Mesenteric fat pad (tissue), 1 donor: ENCODE measurements around the gene SCN1B. TPM values are rescaled to one million over a fixed set of nuclear protein-coding genes. Genes with fewer than 3 reads are reported as not detected.
"Not testable (repeated sequence)": the region's sequence is repeated elsewhere in the genome, so short reads cannot be mapped to it uniquely, and the experiment has no call there.

Source experiments
- DNase-seq: peaks from one replicate; pipeline ENCODE4 v3.0.0-alpha.2; 2020; ENCODE audit warnings: low spot score
- total RNA-seq: library from RNA; stranded (reverse); fragmentation: NEBNext Ultra II Directional; extraction: Animal tissue kit (Norgen Biotek cat#: 25700); gene quantifications from one replicate; pipeline ENCODE4 v1.2.1, GENCODE V29; 2021
- donor health status: DM: yes; HTN: yes; CAD: no.

Gene SCN1B
- total RNA-seq, 1 donor from 2014 or later = 17.3 TPM

DNA sequence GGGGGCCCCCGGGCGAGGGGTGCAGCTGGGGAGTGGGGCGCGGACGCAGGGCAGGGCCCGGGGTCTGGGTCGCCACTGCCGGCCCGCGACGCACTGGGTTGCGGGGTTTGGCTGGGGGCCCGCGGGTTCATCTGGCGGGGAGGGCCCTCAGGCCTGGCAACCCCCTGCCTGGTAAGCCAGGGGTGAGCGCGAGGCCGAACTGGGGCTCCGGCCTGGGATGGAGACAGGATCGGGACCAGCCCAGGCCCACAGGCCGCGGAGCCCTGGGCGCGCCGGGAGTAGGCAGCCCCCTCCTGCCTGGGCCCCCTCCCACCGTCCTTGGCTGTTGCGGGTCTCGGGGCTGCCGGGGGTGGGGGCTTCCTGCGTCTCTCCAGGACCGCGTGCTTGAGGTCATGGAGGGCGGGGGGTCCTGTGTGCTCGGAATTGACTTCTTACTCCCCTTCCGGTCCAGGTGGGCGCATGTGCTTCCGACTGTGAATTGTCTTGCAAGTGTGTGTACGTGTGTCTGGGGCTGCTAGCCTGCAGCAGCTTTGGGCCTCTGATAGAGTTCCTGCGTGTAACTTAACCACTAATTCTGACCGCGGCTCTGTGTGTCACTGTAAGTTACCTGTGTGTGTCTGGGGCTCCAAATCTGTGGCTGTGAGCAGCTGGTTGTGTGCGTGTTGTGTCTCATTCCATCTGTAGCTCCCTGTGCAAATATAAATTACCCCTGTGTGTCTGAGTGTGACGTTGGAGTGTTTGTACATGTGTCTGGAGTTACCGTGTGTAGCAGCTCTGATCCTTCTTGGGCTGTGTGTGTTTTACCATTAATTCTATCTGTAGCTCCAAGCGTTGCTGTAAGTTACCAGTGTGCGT lies 29.4 kb upstream of the SCN1B start:
- DNase-seq = peak; percentile 88

DNA sequence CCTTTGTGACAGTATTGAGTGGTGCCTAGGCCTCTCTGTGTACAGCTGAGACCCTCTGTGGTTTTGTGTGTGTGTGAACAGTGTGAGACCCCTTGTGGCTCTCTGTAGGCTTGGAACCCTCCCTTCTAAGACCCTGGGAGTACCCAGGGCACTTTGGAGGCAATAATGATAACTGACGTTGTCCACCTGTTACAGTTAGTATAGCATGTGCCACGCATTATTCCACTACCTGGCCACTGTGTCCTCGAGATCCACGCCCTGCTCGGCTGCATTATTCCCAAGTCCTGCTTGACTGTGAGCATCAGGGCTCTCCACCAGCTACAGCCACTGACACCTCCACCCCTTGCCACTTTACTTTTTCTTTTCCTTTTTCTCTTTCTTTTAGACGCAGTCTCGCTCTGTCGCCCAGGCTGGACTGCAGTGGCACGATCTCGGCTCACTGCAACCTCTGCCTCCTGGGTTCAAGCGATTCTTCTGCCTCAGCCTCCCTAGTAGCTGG lies 28.2 kb upstream of the SCN1B start:
- no peak for DNase-seq

DNA sequence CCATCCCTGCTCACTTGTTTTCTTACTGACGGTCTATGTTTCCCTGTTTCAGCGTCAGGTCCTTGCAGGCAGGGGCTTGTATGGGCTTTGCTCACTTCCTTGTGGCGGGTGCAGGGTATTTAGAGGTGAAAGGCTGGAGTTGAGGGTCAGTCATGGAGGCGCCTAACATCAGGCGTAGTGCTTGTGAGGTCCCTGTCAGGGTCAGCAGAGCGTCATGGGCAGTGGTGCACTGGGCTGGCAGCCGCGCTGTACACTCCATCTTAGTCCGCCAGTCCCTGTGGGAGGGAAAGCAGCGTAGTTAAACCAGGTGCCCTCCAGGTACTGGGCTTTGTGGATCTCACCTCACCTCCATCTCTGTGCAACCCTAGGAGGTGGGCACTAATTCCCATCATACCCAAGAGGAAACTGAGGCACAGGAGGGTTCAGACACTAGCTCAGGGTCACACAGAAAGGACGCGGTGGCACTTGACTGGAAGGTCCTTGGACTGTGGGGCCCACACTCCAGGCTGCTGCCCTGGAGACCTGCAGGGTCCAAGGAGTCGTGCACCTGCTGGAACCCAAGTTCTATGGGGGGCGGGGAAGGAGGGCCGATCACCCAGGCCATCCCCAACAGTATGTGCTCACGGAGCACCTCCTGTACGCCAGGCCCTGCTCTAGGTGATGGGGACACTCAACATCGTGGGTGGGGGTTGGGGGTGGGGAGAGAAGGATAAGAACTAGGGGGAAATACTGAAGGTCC lies 25.6 kb upstream of the SCN1B start:
- DNase-seq = no peak

DNA sequence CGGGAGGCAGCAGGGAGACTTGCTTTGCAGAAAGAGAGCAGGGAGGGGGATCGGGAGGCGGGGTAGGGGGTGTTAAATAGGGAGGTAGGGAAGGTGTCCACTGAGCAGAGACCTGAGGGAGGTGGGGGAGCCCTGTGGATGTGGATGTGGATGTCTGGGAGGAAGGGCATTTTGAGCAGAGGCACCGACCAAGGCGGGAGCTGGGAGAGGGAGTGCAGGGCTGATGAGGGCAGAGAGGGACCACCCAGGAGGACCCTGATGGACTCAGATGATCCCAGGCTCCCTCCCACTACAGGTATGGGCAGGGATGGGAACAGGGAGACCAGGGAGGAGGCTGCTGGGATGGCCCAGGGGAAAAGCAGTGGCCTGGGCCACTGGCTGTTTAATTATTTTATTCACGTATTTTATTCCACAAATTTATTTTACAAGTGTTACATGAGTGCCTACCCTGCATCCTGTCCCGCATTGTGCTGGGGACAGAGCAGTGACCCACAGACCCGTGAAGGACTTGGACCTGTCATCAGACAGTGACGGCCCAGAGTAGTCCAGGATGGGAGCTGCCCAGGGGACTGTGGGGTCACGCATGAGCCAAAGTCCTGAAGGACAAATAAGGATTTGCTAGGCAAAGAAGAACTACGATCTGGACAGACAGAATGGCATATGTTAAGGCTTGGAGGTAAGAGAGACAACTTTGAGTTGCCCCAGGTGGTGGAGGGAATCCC lies 24.9 kb upstream of the SCN1B start:
- no peak for DNase-seq

DNA sequence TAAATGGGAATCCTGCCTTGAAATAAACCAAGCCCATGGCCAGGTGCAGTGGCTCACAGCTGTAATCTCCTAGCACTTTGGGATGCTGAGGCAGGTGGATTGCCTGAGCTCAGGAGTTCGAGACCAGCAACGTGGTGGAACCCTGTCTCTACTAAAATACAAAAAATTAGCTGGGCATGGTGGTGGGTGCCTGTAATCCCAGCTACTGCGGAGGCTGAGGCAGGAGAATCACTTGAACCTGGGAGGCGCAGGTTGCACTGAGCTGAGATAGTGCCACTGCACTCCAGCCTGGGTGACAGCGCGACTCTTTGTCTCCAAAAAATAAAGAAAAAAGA lies 24.3 kb upstream of the SCN1B start:
- DNase-seq = not testable (repeated sequence)

DNA sequence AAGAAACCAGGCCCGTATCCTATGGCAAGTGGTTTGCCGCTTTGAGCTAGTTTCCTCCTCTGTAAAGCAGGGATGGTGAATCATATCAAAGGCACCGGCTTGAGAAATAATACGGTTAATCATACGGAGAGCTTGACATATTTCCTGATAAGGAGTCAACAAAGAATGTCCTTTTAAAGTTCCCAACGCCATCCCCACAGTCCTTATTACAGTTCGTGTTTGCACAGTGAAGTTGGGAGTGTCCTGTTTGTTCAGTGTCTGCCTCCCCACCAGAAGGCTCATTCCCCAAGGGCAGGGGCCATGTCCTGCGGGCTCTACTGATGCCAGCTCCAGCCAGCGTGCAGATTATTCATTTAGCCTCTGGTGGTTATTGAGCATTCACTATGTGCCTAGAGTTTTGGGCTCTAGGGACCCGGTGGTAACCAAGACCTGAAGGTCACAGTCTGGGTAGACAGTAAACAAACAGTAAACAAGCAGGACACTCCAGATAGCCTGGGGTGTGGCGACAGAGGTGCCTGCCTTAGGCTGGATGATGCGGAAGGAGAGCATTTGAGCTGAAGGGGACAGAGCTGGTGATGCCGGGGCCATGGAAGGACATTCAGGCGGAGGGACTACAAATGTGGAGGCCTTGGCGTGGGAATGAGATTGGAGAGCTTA lies 23.8 kb upstream of the SCN1B start:
- no peak for DNase-seq

DNA sequence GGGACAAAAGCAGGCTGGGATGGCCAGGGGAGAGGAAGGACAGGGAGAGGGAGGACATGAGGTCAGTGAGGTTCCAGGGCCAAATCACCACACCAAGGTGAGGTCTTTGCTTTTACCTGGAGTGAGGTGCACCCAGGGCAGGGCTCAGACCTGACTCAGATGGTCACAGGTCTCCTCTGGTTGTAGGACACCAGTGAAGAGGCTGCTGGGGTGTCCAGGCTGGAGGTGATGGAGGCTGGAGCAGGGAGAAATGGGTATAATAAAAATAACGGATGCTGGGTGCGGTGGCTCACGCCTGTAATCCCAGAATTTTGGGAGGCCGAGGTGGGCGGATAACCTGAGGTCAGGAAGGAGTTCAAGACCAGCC lies 23.3 kb upstream of the SCN1B start:
- DNase-seq = no peak

DNA sequence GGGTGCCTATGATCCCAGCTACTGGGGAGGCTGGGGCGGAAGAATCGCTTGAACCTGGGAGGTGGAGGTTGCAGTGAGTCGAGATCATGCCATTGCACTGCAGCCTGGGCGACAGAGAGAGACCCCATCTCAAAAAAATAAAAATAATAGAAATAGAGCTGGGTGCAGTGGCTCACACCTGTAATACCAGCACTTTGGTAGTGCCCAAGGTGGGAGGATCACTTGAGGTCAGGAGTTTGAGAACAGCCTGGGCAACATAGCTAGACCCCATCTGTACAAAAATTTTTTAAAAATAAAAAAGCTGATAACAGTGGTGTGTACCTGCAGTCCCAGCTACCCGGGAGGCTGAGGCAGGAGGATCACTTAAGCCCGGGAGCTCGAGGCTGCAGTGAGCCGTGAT lies 22.8 kb upstream of the SCN1B start:
- not testable (repeated sequence) for DNase-seq

DNA sequence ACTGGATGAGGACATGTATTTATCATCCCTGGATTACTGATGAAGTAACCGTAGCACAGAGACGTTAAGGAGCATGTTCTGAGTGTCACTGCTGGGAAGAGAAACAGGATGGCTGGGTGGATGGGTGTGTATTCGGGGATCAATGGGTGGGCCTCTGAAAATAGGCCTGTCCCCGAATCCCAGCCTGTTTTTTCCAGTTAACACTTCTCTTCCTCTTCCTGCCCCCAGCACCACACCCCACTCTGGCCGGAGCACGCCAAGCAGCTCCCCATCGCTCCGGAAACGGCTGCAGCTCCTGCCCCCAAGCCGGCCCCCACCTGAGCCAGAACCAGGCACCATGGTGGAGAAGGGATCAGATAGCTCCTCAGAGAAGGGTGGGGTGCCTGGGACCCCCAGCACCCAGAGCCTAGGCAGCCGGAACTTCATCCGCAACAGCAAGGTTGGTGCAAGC lies 21.4 kb upstream of the SCN1B start:
- no peak for DNase-seq

DNA sequence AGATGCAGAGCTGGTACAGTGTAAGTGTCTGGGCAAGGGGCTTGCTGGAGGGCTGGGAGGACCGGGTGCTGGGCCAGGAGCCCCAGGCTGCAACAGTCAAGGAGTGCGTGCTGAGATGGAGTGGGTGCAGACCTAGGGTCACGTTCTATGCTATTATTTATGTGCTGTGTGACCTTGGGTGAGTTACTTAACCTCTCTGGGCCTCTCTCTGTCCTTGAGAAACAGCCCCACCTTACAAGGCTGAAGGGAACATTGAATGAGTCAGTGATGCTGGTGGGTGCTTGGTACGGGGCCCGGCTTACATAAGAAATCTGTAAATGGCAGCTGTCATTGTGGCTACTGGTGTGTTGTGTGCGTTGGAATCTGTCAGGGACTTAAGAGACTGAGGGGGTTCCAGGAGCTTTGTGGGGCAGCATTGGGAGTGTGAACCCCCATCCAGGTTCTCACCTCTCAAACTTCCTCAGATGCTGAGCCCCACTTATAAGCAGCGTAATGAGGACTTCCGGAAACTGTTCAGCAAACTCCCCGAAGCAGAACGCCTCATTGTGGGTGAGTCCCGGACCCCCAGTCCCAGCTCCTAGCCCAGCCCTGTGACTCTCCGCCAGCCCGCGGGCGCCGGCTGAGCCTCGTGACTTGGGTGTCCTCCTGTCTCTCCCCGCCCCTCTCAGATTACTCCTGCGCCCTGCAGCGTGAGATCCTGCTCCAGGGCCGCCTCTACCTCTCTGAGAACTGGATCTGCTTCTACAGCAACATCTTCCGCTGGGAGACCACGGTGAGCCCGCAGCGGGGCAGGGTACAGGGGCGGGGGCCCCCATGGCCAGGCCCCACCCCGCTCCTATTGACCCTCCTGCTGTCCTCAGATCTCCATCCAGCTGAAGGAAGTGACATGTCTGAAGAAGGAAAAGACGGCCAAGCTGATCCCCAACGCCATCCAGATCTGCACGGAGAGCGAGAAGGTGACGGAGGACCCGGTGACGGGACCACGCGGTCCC lies 20.6 kb upstream of the SCN1B start:
- no peak for DNase-seq

DNA sequence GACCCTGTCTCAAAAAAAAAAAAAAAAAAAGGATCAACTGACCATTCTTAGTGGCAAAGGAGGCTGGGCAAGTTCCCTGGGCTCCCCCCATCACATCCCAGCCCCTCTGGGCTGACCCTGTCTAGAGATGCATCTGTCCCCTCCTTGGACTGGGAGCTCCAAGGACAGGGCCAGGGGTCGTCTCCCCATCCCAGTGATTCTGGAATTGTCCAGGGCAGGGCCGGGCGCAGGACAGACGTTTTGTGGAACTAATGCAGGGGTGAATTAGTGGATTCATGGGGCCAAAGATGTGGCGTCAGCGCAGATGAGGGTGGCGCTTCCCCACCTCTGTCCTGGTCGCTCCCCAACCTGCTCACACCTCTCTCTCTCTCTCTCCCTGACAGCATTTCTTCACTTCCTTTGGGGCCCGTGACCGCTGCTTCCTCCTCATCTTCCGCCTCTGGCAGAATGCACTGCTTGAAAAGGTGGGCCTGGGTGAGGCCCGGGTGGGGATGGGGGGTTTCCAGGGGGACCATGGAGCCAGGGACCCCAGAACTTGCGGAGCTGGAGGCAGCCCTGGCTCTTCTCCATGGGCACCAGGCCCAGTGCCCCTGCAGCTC lies 19.1 kb upstream of the SCN1B start:
- DNase-seq = no peak

DNA sequence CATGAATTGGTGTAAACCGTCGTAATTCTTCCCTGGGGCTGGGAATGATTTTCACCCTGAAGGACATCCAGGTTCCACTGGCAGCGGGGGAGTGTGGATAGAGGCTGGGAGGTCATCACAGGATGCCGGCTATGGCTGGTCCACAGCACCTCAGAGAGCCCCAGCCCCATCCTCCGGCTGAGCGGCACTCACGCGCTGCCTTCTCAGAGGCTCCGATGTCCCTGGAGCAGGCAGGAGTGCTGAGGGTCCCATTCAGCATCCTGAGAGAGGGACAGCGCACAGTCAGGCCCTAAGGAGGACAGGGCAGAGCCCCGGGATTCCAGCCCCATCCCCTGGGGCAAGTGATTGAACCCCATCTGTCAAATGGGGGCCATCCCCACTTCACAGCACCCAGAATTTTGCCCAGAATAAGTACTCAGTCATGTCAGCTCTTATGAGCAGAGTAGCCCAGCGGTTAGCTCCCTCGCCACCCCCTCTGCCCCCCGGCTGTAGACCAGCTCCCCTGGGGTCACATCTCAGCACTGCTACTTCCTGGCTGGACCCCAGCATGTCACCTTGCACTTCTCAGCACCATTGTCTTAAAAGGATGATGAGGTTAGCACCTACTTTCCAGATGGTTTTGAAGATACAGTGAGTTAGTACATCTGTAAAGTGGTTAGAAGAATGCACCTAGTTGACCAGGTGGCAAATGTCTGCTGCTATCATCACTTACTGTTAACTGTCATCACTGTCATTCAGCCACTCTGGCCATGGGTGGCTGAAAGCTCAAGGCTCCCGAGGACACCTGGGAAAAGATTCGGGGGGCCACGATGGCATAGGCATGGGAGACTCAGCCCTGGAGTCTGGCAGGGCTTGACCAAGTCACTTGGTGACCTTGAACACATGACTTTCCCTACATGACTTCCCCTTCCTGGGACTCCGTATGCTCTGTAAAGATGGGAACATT lies 18.3 kb upstream of the SCN1B start:
- no peak for DNase-seq

DNA sequence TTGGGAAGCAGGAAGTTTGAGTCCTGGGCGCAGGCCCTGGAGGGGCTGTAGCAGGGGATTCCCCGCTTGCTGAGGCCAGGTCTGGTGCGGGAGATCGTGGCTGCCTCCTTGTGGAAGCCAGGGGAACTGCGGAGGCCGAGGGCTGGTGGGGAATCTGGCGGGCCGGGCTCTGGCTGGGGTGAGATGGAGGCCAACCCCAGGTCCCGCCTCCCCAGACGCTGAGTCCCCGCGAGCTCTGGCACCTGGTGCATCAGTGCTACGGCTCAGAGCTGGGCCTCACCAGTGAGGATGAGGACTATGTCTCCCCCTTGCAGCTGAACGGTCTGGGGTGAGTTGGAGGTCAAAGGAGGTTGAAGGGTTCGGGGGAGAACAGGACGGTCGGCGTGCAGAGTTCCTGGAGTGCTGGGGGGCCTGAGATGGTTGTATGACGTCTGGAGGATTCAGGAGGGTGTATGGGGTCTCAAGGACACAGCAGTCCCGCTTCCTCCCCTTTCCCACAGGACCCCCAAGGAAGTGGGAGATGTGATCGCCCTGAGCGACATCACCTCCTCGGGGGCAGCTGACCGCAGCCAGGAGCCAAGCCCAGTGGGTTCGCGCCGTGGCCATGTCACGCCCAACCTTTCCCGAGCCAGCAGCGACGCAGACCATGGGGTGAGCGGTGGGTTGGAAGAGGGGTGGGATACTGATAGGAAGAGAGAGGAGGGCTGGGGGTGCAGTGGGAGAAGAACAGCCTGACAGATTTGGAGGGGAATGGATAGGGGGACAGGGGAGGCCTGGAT lies 17.0 kb upstream of the SCN1B start:
- DNase-seq = peak; percentile 93

DNA sequence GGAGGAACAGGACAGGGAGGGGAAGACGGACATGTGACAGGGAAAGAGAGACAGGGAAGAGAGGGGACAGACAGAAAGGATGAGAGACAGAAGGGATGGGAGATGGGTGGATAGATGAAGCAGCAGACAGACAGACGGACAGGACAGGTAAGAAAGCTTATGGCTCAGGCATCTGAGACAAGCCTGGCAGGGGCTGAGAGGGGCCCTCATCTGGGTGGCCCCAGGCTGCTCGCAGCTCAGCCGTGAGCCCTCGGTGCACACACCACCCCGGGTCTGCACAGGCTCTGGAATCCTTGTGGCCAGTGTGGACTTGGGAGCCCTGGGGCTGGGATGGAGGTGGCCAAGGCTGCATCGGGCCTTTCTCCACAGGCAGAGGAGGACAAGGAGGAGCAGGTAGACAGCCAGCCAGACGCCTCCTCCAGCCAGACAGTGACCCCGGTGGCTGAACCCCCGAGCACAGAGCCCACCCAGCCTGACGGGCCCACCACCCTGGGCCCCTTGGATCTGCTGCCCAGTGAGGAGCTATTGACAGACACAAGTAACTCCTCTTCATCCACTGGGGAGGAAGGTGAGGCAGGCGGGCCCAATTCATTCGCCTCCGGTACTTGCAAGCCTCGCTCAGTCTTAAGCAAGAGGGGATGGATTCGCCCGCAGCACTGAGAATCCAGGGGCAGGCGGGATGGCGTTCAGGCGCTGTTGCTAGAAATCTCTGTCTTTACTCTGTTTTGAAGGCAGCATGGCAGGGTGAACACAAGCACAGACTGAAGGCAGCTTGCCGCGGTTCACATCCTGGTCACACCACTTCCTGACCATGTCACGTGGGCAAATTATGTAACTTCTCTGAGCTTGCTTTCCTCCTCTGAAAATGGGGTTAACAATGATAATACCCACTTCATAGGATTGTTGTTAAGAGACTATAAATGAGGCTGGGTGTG lies 16.2 kb upstream of the SCN1B start:
- DNase-seq = no peak

DNA sequence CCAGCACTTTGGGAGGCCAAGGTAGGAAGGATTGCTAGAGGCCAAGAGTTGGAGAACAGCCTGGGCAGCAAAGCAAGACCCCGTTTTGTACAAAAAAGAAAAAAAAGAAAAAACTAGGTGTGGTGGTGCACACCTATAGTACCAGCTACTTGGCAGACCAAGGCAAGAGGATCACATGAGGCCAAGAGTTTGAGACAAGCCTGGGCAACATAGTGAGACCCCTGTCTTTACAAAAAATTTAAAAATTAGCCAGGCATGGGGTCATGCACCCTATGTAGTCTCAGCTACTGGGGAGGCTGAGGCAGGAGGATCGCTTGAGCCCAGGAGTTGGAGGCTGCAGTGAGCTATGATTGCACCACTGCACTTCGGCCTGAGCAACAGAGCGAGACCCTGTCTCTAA lies 15.5 kb upstream of the SCN1B start:
- not testable (repeated sequence) for DNase-seq

DNA sequence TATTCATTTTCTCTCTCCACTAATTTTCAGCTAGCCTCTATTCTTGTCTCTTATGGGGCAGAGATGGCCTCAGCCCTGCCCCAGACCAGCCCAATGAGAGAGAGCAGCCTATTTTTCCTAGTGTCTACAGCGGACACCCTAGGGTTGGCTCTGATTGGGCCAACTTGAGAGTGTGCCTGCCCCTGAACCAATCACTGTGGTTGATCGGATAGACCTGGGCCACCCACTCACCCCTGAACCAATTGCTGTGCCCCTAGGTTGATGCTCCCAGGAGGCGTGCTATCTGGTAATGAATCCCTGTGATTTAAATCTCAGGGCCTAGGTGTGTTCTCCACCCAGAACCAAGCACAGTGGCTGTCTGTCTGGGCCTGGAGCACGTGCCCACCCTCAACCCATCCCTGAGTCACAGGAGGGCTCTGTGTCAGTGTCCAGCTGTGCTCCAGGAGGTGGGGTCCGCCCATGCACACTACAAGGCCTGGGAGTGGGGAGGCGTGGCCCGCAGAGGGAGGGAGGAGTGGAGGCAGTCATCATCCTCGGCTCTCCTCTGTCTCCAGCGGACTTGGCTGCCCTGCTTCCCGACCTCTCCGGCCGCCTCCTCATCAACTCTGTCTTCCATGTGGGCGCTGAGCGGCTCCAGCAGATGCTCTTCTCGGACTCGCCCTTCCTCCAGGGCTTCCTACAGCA lies 14.9 kb upstream of the SCN1B start:
- DNase-seq = no peak
